HCT116 (cell line): ENCODE measurements around the gene TBC1D2. TPM values are rescaled to one million over a fixed set of nuclear protein-coding genes. Genes with fewer than 3 reads are reported as not detected.

Source experiments
- ATAC-seq: fragments of 200-7000 bp; cut with Tn5 transposase; 2 replicates; pipeline ENCODE4 v1.9.1; 2020; ENCODE audit warnings: mild to moderate bottlenecking, moderate library complexity
- BruUV-seq: library from RNA; stranded (reverse); fragments of 400-500 nt; replicated peaks from 2 replicates; lab custom pipeline; 2021; lab: Mats Ljungman, UMichigan
- CTCF ChIA-PET: fragments of 300-600 bp; sonication (Branson Sonifier 250); formaldehyde crosslinking; loops from one replicate; lab custom pipeline; 2021; ENCODE audit warnings: antibody characterized with exemption; lab: Charles Lee
- POLR2A ChIA-PET: fragments of 300-600, 350-600 bp; sonication (Branson Sonifier 250); formaldehyde crosslinking; loops from one replicate; lab custom pipeline; 2021; ENCODE audit warnings: antibody characterized with exemption; lab: Charles Lee
- RAD21 ChIA-PET, 2 experiments: fragments of 300-600 bp; sonication (Branson Sonifier 250); formaldehyde crosslinking; loops; one replicate each; lab custom pipeline; 2023; ENCODE audit warnings: low total read pairs in 2 of 2; ENCODE audit not compliant: uncharacterized antibody in 2 of 2, unreplicated experiment in 2 of 2, low non-redundant PET in 1 of 2; lab: Charles Lee
- DNase-seq: peaks from one replicate; pipeline ENCODE4 v3.0.0-alpha.2; 2010; ENCODE audit warnings: low read depth, low spot score
- H2AFZ ChIP-seq: fragments of 200-600 bp; shearing (Covaris generic), sonication (generic); 2 replicates; pipeline ENCODE4 v1.6.1; 2017; ENCODE audit warnings: low read depth, mixed run types, mixed read lengths, antibody characterized with exemption, low read length; ENCODE audit not compliant: poor library complexity, severe bottlenecking
- H3K27ac ChIP-seq: 2 replicates; pipeline ENCODE4 v1.5.1; 2012; ENCODE audit warnings: low read depth, low read length
- H3K27me3 ChIP-seq: fragments of 200-600 bp; sonication (generic); 2 replicates; pipeline ENCODE4 v1.6.1; 2016; ENCODE audit warnings: mixed run types, low read length, mixed read lengths; ENCODE audit not compliant: insufficient read depth
- H3K36me3 ChIP-seq, 2 experiments: fragments of 200-500 bp in 1 of 2; fragments of 200-600 bp in 1 of 2; sonication (Bioruptor generic) in 1 of 2; sonication (generic) in 1 of 2; 2 replicates each; pipeline versions ENCODE4 v1.5.1 to v1.6.1; 2014 to 2016; ENCODE audit warnings: low read length in 2 of 2, inconsistent platforms in 1 of 2, mixed read lengths in 1 of 2, mixed run types in 1 of 2; ENCODE audit not compliant: insufficient read depth in 2 of 2, control insufficient read depth in 1 of 2
- H3K4me1 ChIP-seq, 2 experiments: fragments of 200-600 bp in 1 of 2; sonication (generic) in 1 of 2; 2 replicates each; pipeline versions ENCODE4 v1.5.1 to v1.6.1; 2012 to 2017; ENCODE audit warnings: low read length in 2 of 2, inconsistent platforms in 1 of 2, mild to moderate bottlenecking in 1 of 2, mixed read lengths in 1 of 2, mixed run types in 1 of 2, moderate library complexity in 1 of 2; ENCODE audit not compliant: insufficient read depth in 2 of 2, control insufficient read depth in 1 of 2
- H3K4me2 ChIP-seq: fragments of 200-600 bp; sonication (generic); 2 replicates; pipeline ENCODE4 v1.6.1; 2017; ENCODE audit warnings: mixed run types, low read length, mixed read lengths
- H3K4me3 ChIP-seq, 2 experiments: fragments of 200-600 bp in 1 of 2; sonication (generic) in 1 of 2; replicated peaks in 1 of 2; 2 replicates each; pipeline ENCODE4 v1.5.1; 2011 to 2016; ENCODE audit warnings: low read length in 2 of 2, control low read depth in 1 of 2, low read depth in 1 of 2, mild to moderate bottlenecking in 1 of 2, mixed read lengths in 1 of 2, mixed run types in 1 of 2
- H3K79me2 ChIP-seq: fragments of 200-600 bp; sonication (generic); 2 replicates; pipeline ENCODE4 v1.6.1; 2017; ENCODE audit warnings: mild to moderate bottlenecking, mixed run types, low read length, moderate library complexity, mixed read lengths; ENCODE audit not compliant: insufficient read depth
- H3K9ac ChIP-seq: fragments of 200-600 bp; sonication (generic); 2 replicates; pipeline ENCODE4 v1.6.1; 2016; ENCODE audit warnings: low read length, mixed read lengths
- H3K9me2 ChIP-seq: fragments of 200-600 bp; sonication (generic), shearing (Covaris generic); 2 replicates; pipeline ENCODE4 v1.6.1; 2017; ENCODE audit warnings: mixed run types, mild to moderate bottlenecking, moderate library complexity; ENCODE audit not compliant: insufficient read depth
- H3K9me3 ChIP-seq, 2 experiments: fragments of 200-500 bp in 1 of 2; fragments of 200-600 bp in 1 of 2; sonication (Bioruptor generic) in 1 of 2; sonication (generic) in 1 of 2; 2 replicates each; pipeline ENCODE4 v1.6.1; 2014 to 2017; ENCODE audit warnings: low read length in 2 of 2, mixed read lengths in 2 of 2, inconsistent platforms in 1 of 2, low read depth in 1 of 2, mild to moderate bottlenecking in 1 of 2, mixed run types in 1 of 2, moderate library complexity in 1 of 2; ENCODE audit not compliant: control insufficient read depth in 1 of 2, insufficient read depth in 1 of 2
- H4K20me1 ChIP-seq: fragments of 200-600 bp; sonication (generic), shearing (Covaris generic); 2 replicates; pipeline ENCODE4 v1.6.1; 2017; ENCODE audit warnings: mixed run types, mild to moderate bottlenecking, moderate library complexity; ENCODE audit not compliant: insufficient read depth
- EZH2 ChIP-seq: fragments of 200-600 bp; sonication (generic); IDR thresholded peaks from 2 replicates; pipeline ENCODE4 v1.6.1; 2017; ENCODE audit warnings: antibody characterized with exemption, mixed run types
- EZH2phosphoT487 ChIP-seq: fragments of 200-600 bp; IDR thresholded peaks from 2 replicates; pipeline ENCODE4 v1.6.1; 2018; ENCODE audit warnings: antibody characterized with exemption, borderline replicate concordance
- FOSL1 ChIP-seq: IDR thresholded peaks from 2 replicates; pipeline ENCODE4 v1.6.1; 2012; ENCODE audit warnings: low read depth
- POLR2A ChIP-seq: IDR thresholded peaks from 2 replicates; pipeline ENCODE4 v1.7.0; 2011; ENCODE audit warnings: borderline replicate concordance; ENCODE audit not compliant: insufficient read depth, insufficient read length; ENCODE audit errors: extremely low read depth
- POLR2AphosphoS5 ChIP-seq: IDR thresholded peaks from 2 replicates; pipeline ENCODE4 v1.6.1; 2011; ENCODE audit warnings: mild to moderate bottlenecking, low read depth, low read length, moderate library complexity
- SIN3A ChIP-seq: IDR thresholded peaks from 2 replicates; pipeline ENCODE4 v1.6.1; 2012; ENCODE audit warnings: low read depth
- SP1 ChIP-seq: IDR thresholded peaks from 2 replicates; pipeline ENCODE4 v1.6.1; 2012; ENCODE audit warnings: low read depth
- SRF ChIP-seq: IDR thresholded peaks from 2 replicates; pipeline ENCODE4 v1.6.1; 2012; ENCODE audit warnings: low read depth
- TCF7L2 ChIP-seq: IDR thresholded peaks from 2 replicates; pipeline ENCODE4 v1.7.0; 2011; ENCODE audit warnings: borderline replicate concordance, inconsistent platforms; ENCODE audit not compliant: insufficient read depth, insufficient read length; ENCODE audit errors: extremely low read depth
- intact Hi-C: fragments of 100-400 bp; cut with micrococcal nuclease; formaldehyde crosslinking; loops from 2 replicates; pipeline ENCODE4 v1.10.0; 2022
- total RNA-seq: library from RNA; stranded (reverse); gene quantifications from one replicate; pipeline ENCODE4 v1.2.1, GENCODE V29; 2021; ENCODE audit not compliant: unreplicated experiment
- TF ChIP-seq, protein P1 (sequence below): IDR thresholded peaks from 2 replicates; pipeline ENCODE4 v1.6.1; 2011; ENCODE audit warnings: mild to moderate bottlenecking, low read length, moderate library complexity; ENCODE audit not compliant: insufficient replicate concordance; ENCODE audit errors: extremely low read depth
- TF ChIP-seq, protein P2 (sequence below), 3 experiments: fragments of 200-600 bp in 1 of 3; sonication (generic) in 1 of 3; IDR thresholded peaks in 2 of 3; conservative IDR thresholded peaks in 1 of 3; 2 replicates each; pipeline ENCODE4 v1.5.1; 2012 to 2017; ENCODE audit warnings: low read depth in 2 of 3, low read length in 2 of 3, antibody characterized with exemption in 1 of 3, borderline replicate concordance in 1 of 3, control low read depth in 1 of 3, mild to moderate bottlenecking in 1 of 3, mixed read lengths in 1 of 3, mixed run types in 1 of 3, moderate library complexity in 1 of 3; ENCODE audit not compliant: insufficient read depth in 1 of 3

TBC1D2 gene
- total RNA-seq, 1 experiment from 2014 or later: 9.8 TPM

DNA sequence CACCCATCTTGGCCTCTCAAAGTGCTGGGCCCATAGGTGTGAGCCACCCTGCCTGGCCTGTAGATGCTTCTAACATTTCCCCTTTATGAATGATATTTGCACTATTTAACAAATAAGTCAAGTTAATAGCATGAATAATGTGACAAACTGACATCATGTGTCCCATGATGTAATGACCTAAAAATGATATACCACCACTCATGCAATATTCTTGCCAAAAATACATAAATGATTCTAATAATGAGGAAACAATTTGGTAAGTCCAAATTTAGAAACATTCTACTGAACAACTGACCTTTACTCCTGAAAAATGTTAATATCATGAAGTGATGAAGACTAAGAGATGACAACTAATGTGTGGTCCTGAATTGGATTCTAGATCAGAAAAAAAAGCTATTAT lies 102.9 kb downstream of the TBC1D2 start:
- Histone ChIP-seq H3K9me2 (no peaks in the 10 kb centered on the region), H3K9ac (no peak overlapping the region), H3K9me3 (no peaks in the 10 kb centered on the region), H4K20me1 (no peaks in the 10 kb centered on the region), H2AFZ (no peak overlapping the region), H3K27me3 (no peaks in the 10 kb centered on the region), H3K4me3 (no peak overlapping the region), H3K79me2 (no peaks in the 10 kb centered on the region), H3K4me1 (no peaks in the 10 kb centered on the region), H3K4me2 (no peak overlapping the region), H3K27ac (no peak overlapping the region), H3K36me3 (no peaks in the 10 kb centered on the region)
- intact Hi-C loops: no loop called here
- ChIA-PET RAD21 (no interaction called here), CTCF (no interaction called here), POLR2A (no interaction called here)
- DNase-seq: no peak
- BruUV-seq: no TSS peak
- no peak for TF ChIP-seq FOSL1
- no peak for TF ChIP-seq SIN3A
- TF ChIP-seq, protein P1, sequence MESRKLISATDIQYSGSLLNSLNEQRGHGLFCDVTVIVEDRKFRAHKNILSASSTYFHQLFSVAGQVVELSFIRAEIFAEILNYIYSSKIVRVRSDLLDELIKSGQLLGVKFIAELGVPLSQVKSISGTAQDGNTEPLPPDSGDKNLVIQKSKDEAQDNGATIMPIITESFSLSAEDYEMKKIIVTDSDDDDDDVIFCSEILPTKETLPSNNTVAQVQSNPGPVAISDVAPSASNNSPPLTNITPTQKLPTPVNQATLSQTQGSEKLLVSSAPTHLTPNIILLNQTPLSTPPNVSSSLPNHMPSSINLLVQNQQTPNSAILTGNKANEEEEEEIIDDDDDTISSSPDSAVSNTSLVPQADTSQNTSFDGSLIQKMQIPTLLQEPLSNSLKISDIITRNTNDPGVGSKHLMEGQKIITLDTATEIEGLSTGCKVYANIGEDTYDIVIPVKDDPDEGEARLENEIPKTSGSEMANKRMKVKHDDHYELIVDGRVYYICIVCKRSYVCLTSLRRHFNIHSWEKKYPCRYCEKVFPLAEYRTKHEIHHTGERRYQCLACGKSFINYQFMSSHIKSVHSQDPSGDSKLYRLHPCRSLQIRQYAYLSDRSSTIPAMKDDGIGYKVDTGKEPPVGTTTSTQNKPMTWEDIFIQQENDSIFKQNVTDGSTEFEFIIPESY: no peak
- no peak for TF ChIP-seq POLR2A
- TF ChIP-seq SRF: no peak
- TF ChIP-seq EZH2phosphoT487: no peak
- TF ChIP-seq SP1: no peak
- TF ChIP-seq, protein P2, sequence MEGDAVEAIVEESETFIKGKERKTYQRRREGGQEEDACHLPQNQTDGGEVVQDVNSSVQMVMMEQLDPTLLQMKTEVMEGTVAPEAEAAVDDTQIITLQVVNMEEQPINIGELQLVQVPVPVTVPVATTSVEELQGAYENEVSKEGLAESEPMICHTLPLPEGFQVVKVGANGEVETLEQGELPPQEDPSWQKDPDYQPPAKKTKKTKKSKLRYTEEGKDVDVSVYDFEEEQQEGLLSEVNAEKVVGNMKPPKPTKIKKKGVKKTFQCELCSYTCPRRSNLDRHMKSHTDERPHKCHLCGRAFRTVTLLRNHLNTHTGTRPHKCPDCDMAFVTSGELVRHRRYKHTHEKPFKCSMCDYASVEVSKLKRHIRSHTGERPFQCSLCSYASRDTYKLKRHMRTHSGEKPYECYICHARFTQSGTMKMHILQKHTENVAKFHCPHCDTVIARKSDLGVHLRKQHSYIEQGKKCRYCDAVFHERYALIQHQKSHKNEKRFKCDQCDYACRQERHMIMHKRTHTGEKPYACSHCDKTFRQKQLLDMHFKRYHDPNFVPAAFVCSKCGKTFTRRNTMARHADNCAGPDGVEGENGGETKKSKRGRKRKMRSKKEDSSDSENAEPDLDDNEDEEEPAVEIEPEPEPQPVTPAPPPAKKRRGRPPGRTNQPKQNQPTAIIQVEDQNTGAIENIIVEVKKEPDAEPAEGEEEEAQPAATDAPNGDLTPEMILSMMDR (IDR thresholded peaks at IDR 0.05 in 2 of 3, conservative IDR thresholded peaks at IDR 0.05 in 1 of 3; ENCODE audit: borderline replicate concordance in 1 of 3, insufficient read depth in 1 of 3, low read depth in 2 of 3, low read length in 2 of 3): no peak
- TF ChIP-seq EZH2: no peak
- TF ChIP-seq POLR2AphosphoS5: no peak
- TF ChIP-seq TCF7L2: no peak
- no peak for ATAC-seq
